Panc1 (cell line): Measurements from ENCODE around the gene HMCN2.

Source experiments
- SIN3A ChIP-seq: IDR thresholded peaks from 2 replicates; pipeline ENCODE4 v1.6.1; 2012; ENCODE audit warnings: low read depth, mild to moderate bottlenecking, low read length, moderate library complexity, borderline replicate concordance; ENCODE audit not compliant: insufficient read depth
- TCF7L2 ChIP-seq: IDR thresholded peaks from 2 replicates; pipeline ENCODE4 v1.6.1; 2011; ENCODE audit warnings: mild to moderate bottlenecking, low read depth, low read length, inconsistent platforms
- TF ChIP-seq, protein P1 (sequence below): fragments of 450-650 bp; IDR thresholded peaks from 2 replicates; pipeline ENCODE4 v1.5.1; 2017; ENCODE audit warnings: mild to moderate bottlenecking
- TF ChIP-seq, protein P2 (sequence below), 2 experiments: IDR thresholded peaks; 2 replicates each; pipeline ENCODE4 v1.6.1; 2011 to 2012; ENCODE audit warnings: low read depth in 2 of 2, control low read depth in 1 of 2, low read length in 1 of 2, mild to moderate bottlenecking in 1 of 2, moderate library complexity in 1 of 2; ENCODE audit not compliant: insufficient read depth in 1 of 2

DNA sequence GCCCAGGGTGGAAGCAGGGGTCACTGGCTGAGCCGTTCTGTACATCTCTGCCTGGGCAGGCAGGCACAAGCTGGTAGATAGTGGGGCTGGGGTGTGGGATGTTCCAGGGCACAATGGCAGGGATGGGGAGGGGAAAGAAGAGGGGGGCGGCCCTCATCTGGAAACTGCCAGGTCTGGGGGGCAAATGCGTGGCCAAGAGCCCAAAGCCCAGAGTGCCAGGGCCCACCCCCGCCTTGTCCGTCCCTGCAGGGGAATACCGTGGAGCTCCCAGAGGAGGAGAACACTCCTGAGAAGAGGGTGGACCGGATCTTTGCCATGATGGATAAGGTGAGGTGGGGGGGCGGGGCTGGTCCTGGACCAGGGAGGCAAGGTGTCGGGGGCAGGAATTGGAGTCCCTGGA is 42.7 kb upstream of the HMCN2 start:
- TF ChIP-seq, protein P1, sequence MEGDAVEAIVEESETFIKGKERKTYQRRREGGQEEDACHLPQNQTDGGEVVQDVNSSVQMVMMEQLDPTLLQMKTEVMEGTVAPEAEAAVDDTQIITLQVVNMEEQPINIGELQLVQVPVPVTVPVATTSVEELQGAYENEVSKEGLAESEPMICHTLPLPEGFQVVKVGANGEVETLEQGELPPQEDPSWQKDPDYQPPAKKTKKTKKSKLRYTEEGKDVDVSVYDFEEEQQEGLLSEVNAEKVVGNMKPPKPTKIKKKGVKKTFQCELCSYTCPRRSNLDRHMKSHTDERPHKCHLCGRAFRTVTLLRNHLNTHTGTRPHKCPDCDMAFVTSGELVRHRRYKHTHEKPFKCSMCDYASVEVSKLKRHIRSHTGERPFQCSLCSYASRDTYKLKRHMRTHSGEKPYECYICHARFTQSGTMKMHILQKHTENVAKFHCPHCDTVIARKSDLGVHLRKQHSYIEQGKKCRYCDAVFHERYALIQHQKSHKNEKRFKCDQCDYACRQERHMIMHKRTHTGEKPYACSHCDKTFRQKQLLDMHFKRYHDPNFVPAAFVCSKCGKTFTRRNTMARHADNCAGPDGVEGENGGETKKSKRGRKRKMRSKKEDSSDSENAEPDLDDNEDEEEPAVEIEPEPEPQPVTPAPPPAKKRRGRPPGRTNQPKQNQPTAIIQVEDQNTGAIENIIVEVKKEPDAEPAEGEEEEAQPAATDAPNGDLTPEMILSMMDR = no peak
- TF ChIP-seq, protein P2, sequence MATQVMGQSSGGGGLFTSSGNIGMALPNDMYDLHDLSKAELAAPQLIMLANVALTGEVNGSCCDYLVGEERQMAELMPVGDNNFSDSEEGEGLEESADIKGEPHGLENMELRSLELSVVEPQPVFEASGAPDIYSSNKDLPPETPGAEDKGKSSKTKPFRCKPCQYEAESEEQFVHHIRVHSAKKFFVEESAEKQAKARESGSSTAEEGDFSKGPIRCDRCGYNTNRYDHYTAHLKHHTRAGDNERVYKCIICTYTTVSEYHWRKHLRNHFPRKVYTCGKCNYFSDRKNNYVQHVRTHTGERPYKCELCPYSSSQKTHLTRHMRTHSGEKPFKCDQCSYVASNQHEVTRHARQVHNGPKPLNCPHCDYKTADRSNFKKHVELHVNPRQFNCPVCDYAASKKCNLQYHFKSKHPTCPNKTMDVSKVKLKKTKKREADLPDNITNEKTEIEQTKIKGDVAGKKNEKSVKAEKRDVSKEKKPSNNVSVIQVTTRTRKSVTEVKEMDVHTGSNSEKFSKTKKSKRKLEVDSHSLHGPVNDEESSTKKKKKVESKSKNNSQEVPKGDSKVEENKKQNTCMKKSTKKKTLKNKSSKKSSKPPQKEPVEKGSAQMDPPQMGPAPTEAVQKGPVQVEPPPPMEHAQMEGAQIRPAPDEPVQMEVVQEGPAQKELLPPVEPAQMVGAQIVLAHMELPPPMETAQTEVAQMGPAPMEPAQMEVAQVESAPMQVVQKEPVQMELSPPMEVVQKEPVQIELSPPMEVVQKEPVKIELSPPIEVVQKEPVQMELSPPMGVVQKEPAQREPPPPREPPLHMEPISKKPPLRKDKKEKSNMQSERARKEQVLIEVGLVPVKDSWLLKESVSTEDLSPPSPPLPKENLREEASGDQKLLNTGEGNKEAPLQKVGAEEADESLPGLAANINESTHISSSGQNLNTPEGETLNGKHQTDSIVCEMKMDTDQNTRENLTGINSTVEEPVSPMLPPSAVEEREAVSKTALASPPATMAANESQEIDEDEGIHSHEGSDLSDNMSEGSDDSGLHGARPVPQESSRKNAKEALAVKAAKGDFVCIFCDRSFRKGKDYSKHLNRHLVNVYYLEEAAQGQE (IDR thresholded peaks at IDR 0.05; ENCODE audit: insufficient read depth in 1 of 2, low read depth in 2 of 2, low read length in 1 of 2) = no peak
- TF ChIP-seq TCF7L2 (no peak), SIN3A (no peak)
